CD4-positive, alpha-beta T cell treated with Interleukin-6 for 4 hours (primary cell): ENCODE measurements around the gene OPN4.

Experiments
- DNase-seq: peaks from one replicate; pipeline ENCODE4 v3.0.0-alpha.2; 2020; ENCODE audit warnings: mixed read lengths

Gene OPN4

GRCh38 chr10:86663576-86664339 lies 9.4 kb downstream of the OPN4 start:
- no peak for DNase-seq

- no peak for DNase-seq
Observed at GRCh38 chr10:86664341-86665217, 10.2 kb downstream of the OPN4 start.

- DNase-seq, result no peak
Observed at GRCh38 chr10:86665218-86665607, 10.9 kb downstream of the OPN4 start.

- no peak for DNase-seq
Observed at GRCh38 chr10:86665868-86666267, 11.5 kb downstream of the OPN4 start.

GRCh38 chr10:86666538-86666937 lies 12.2 kb downstream of the OPN4 start:
- DNase-seq, result no peak

GRCh38 chr10:86667421-86668181 lies 13.3 kb downstream of the OPN4 start:
- DNase-seq, result no peak

GRCh38 chr10:86668297-86669165 lies 14.2 kb downstream of the OPN4 start, which contains the start of gene LDB3:
TSS of gene LDB3 (plus strand) at chr10:86668511. CDS start at chr10:86668692, 181 bp downstream.
- no peak for DNase-seq

- no peak for DNase-seq
Observed at GRCh38 chr10:86670290-86670811, 16.0 kb downstream of the OPN4 start.

- DNase-seq, result no peak
Observed at GRCh38 chr10:86670876-86671275, 16.5 kb downstream of the OPN4 start.

GRCh38 chr10:86671419-86671818 lies 17.1 kb downstream of the OPN4 start:
- no peak for DNase-seq

GRCh38 chr10:86671985-86672710 lies 17.8 kb downstream of the OPN4 start:
- no peak for DNase-seq

GRCh38 chr10:86673216-86673826 lies 19.0 kb downstream of the OPN4 start:
- no peak for DNase-seq

- no peak for DNase-seq
Observed at GRCh38 chr10:86673827-86674581, 19.7 kb downstream of the OPN4 start.

GRCh38 chr10:86674912-86675311 lies 20.6 kb downstream of the OPN4 start:
- no peak for DNase-seq

- no peak for DNase-seq
Observed at GRCh38 chr10:86677374-86677773, 23.0 kb downstream of the OPN4 start.

GRCh38 chr10:86678999-86679792 lies 24.8 kb downstream of the OPN4 start:
- no peak for DNase-seq

GRCh38 chr10:86681047-86681446 lies 26.7 kb downstream of the OPN4 start:
- no peak for DNase-seq

GRCh38 chr10:86681722-86682386 lies 27.5 kb downstream of the OPN4 start:
- no peak for DNase-seq

GRCh38 chr10:86682675-86683074 lies 28.3 kb downstream of the OPN4 start:
- DNase-seq, result no peak
